GM19397 (cell line): ENCODE data around the gene POLR3E.
A peak's percentile ranks its signal among the peaks of the same experiment; 100 is the strongest.
"Not testable (repeated sequence)": the region's sequence is repeated elsewhere in the genome, so short reads cannot be mapped to it uniquely, and the experiment has no call there.

Experiments
- ATAC-seq: cut with Tn5 transposase; IDR thresholded peaks from one replicate; pipeline ENCODE4 v1.9.1; 2021; ENCODE audit warnings: mild to moderate bottlenecking, moderate library complexity; ENCODE audit not compliant: unreplicated experiment

Gene POLR3E

DNA sequence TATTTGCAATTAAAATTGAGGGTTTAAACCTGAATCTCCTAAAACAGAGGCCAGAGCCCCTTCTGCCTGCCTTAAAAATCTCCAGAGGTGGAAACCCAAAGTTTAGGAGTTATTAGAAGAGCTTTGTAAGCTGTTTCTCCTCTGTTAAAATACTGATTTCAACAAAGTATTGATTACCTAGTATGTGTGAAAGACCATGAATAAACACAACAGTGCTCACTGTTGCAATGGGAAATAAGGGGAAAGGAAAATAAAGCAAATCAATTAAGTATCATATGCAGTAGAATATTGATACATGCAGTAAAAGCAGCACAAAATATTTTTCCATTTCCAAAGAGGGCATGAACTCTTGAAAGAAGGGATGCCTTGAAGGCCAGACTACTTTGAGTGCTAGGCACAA lies 62.5 kb downstream of the POLR3E start:
- ATAC-seq = no peak

GRCh38 chr16:22360963-22361659 lies 63.9 kb downstream of the POLR3E start:
- ATAC-seq = no peak

GRCh38 chr16:22364241-22364640 lies 67.0 kb downstream of the POLR3E start:
- ATAC-seq = no peak

DNA sequence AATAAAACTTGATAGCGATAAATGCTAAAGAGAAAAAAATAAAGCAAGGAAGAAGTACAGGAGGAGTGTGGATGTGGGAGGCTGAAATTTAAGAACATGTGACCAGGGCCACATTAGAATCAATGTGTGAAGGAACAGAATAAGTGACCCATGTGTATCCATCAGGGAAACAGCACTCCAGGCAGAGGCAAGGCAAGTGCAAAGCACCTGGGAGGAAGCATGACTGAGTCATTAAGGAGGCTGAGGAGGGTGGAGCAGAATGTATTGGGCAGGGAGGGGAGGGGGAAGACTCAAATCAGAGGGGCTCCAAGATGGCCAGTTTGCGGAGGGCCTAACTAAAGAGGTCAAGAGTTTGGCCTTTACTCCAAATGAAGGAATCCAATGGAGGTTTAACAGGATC lies 69.2 kb downstream of the POLR3E start:
- ATAC-seq = no peak

- ATAC-seq = no peak
These were observed 69.7 kb downstream of the POLR3E start for GRCh38 chr16:22366889-22367288.

DNA sequence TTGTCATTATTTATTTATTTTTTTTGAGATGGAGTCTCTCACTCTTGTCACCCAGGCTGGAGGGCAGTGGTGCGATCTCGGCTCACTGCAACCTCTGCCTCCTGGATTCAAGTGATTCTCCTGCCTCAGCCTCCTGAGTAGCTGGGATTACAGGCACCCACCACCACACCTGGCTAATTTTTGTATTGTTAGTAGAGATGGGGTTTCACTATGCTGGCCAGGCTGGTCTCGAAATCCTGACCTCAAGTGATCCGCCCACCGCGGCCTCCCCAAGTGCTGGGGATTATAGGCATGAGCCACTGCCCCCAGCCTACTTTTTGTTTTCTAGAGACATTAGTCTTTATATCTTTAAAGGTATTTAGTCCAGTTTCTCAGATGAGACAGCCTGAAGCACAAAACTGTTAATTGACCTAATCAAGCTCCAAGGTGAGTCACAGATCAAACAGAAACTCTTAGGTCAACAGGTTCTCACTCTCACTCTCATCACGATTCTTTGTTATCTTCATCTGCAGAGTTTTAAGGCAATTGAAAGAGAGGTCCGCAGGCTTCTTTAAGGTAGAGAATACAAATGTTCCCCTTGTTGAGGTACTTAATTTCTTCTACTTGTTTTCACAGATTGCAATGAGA lies 71.1 kb downstream of the POLR3E start:
- not testable (repeated sequence) for ATAC-seq

GRCh38 chr16:22369221-22369811 lies 72.1 kb downstream of the POLR3E start:
- no peak for ATAC-seq

GRCh38 chr16:22370038-22370820 lies 73.0 kb downstream of the POLR3E start:
- ATAC-seq = no peak

- no peak for ATAC-seq
These were observed 75.9 kb downstream of the POLR3E start for GRCh38 chr16:22372882-22373661.

DNA sequence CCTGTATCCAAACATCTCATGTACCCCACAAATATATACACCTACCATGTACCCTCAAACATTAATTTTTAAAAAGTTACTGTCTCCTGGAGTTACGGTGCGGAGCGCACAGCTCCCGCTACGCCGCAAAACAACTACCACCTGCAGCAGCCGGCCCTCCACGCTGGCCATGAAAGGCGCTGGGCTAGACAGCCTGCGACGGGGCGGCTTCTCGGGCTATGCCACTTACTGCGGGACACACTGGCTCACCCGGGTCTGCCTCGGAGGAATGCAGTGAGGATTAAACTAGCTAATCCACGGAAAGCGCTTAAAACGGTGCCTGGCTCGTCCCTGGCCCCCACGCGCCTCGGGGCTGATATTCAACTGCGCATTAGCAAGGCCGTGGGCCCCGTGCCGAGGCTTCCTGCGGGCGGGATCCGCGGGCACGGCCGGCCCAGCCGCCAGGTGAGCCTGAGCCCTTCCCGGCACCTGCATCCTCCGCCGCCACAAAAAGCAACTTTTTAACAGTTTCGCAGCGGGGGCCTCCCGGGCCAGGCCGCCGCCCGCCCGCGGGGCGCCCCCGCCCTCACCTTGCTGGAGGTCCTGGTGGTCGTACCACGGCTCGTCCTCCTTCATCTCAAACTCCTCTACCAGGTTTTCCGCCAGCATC lies 76.6 kb downstream of the POLR3E start:
- peak; percentile 15 for ATAC-seq

DNA sequence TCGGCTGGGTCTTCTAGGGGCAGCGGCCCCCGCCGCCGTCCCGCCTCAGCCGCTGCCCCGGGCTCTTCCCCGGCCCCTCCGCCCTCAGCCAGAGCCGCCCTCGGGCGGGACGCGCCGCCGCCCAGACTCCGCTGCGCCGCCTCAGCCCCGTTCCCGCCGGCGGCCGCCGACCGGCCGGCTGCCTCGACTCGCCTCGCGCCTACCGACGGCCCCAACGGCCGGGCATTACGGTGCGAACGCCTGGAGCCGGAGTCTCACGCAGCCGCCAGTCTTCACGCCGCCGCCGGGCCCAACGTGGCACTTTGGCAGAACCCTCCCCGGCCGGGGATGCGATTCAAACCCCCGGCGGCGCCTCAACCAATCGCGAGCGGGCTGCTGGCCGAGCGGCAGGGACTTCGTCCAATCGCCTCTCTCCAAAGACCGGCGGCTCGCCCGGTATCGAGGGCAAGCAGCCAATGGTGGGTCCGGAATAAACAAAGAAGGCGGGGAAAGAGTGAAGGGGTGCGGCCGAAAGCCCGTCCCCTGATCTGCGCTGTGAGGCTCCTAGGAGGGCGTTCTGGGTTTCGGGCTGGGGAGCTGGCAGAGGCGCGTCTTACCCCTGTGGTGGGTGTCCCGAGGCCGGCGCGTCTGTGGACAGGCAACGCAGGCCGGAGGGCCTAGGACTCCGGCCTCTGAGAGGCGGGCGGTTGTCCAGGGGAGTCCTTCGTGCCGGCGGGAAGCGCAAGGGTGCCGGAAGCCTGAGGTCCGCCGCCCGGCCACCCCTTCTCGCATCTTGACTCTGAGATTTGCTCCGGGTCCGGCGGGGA lies 77.3 kb downstream of the POLR3E start, which contains the start of gene CDR2:
Gene CDR2, minus strand, starts transcription at position 309 of the 806 bp plus-strand sequence. CDS start 310 bp downstream, outside the sequence.
- ATAC-seq = peak; percentile 93

- no peak for ATAC-seq
These were observed 78.1 kb downstream of the POLR3E start for GRCh38 chr16:22375117-22375962.

- ATAC-seq = no peak
These were observed 78.9 kb downstream of the POLR3E start for GRCh38 chr16:22375963-22376640.

DNA sequence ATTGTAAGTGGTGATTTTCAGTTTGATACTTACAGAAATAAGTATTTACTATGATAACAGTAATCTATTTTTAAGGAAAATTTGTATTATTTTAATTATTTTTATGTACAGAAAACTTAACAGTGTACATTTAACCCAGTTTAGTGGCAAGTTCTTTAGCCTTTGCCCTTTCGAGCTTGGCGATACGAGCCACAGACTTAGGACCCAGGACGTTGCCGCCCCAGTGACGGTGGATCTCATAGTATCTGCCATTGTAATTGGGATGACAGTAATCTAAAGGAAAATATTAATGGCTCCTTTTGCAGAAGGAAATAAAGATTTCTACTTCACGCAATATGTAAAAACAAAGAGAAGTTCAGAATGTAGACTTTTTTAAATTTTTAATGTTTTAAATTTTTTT lies 82.4 kb downstream of the POLR3E start:
- ATAC-seq = no peak

- ATAC-seq = no peak
These were observed 83.3 kb downstream of the POLR3E start for GRCh38 chr16:22380529-22380928.

- no peak for ATAC-seq
These were observed 84.2 kb downstream of the POLR3E start for GRCh38 chr16:22381392-22381791.

DNA sequence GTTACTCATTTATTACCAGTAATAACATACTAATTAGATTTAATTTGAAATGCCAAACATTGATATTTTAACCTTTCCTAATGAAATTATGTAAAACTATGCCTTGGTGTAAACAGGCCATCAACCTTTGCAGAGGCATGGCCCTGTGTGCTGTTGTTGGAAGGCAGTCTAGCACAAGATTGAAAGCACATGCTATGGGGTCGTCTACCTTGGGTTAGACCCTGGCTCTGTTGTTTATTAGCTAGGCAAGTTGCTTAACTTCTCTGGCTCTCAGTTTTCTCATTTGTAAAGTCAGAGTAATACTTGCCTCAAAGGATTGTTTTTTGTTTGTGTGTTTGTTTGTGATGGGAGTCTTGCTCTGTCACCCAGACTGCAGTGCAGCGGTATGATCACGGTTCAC lies 86.6 kb downstream of the POLR3E start:
- ATAC-seq = no peak
